Stimulated activated CD8-positive, alpha-beta memory T cell treated with anti-CD3 and anti-CD28 coated beads, Interleukin-15, amount 100 ng/mL, for 48 hours (primary cell): ENCODE results near the gene SUN5.
"Not testable (repeated sequence)": the region's sequence is repeated elsewhere in the genome, so short reads cannot be mapped to it uniquely, and the experiment has no call there.

ENCODE experiments used
- DNase-seq, 2 donors: peaks; one replicate each; pipeline ENCODE4 v3.0.0-alpha.2; 2020; ENCODE audit warnings: low read depth in 2 of 2

The SUN5 gene

GRCh38 chr20:32977281-32978008, 26.8 kb downstream of the SUN5 start:
- DNase-seq: no peak

- no peak for DNase-seq
Measured at GRCh38 chr20:32976746-32977145, 27.5 kb downstream of the SUN5 start.

GRCh38 chr20:32975698-32976674, 28.2 kb downstream of the SUN5 start:
- DNase-seq: no peak

GRCh38 chr20:32975121-32975520, 29.1 kb downstream of the SUN5 start:
- DNase-seq: not testable (repeated sequence)

- DNase-seq: not testable (repeated sequence)
Measured at GRCh38 chr20:32974204-32975064, 29.8 kb downstream of the SUN5 start.

- no peak for DNase-seq
Measured at GRCh38 chr20:32973077-32973717, 31.0 kb downstream of the SUN5 start.

GRCh38 chr20:32972181-32973076, 31.8 kb downstream of the SUN5 start:
- DNase-seq: peak; percentile 75 to 76

- no peak for DNase-seq
Measured at GRCh38 chr20:32971703-32972161, 32.5 kb downstream of the SUN5 start.

GRCh38 chr20:32970973-32971300, 33.3 kb downstream of the SUN5 start:
- no peak for DNase-seq

GRCh38 chr20:32970115-32970972, 33.9 kb downstream of the SUN5 start:
- no peak for DNase-seq

GRCh38 chr20:32969356-32970114, 34.7 kb downstream of the SUN5 start:
- no peak for DNase-seq

GRCh38 chr20:32968478-32969241, 35.6 kb downstream of the SUN5 start:
- peak in 1 of 2 donors; percentile 56 for DNase-seq

- peak; percentile 33 to 41 for DNase-seq
Measured at GRCh38 chr20:32967961-32968457, 36.2 kb downstream of the SUN5 start.

- peak in 1 of 2 donors; percentile 37 for DNase-seq
Measured at GRCh38 chr20:32966881-32967781, 37.1 kb downstream of the SUN5 start.

GRCh38 chr20:32966382-32966781, 37.9 kb downstream of the SUN5 start:
- DNase-seq: no peak

- DNase-seq: no peak
Measured at GRCh38 chr20:32965581-32966373, 38.5 kb downstream of the SUN5 start.
